ENCODE results near the gene PKP3.
A peak's percentile ranks its signal among the peaks of the same experiment; 100 is the strongest.
"Not testable (repeated sequence)": the region's sequence is repeated elsewhere in the genome, so short reads cannot be mapped to it uniquely, and the experiment has no call there.

PKP3 gene

GRCh38 chr11:419248-420005 is 25.4 kb downstream of the PKP3 start:
- intact Hi-C loops (cut with DNase I): no loop called here

GRCh38 chr11:420054-420910 is 26.3 kb downstream of the PKP3 start:
- intact Hi-C loops (cut with DNase I): no loop called here
- DNase-seq: peak in 3 of 10 donors; percentile 62 to 72 (median 70)

More at GRCh38 chr11:419248-420005, 25.4 kb downstream of the PKP3 start:
- peak in 2 of 10 donors; percentile 25 to 81 for DNase-seq

GRCh38 chr11:420911-421321 is 26.9 kb downstream of the PKP3 start:
- intact Hi-C loops (cut with DNase I): no loop called here

GRCh38 chr11:422249-422656 is 28.2 kb downstream of the PKP3 start:
- peak in 2 of 10 donors; percentile 9 to 36 for DNase-seq
- intact Hi-C loops (cut with DNase I): no loop called here

More at GRCh38 chr11:420911-421321, 26.9 kb downstream of the PKP3 start:
- peak in 3 of 10 donors; percentile 52 to 79 (median 70) for DNase-seq

GRCh38 chr11:424232-424631 is 30.2 kb downstream of the PKP3 start:
- DNase-seq: no peak
- intact Hi-C loops (cut with DNase I): no loop called here

GRCh38 chr11:424766-425165 is 30.8 kb downstream of the PKP3 start:
- intact Hi-C loops (cut with DNase I): not testable (repeated sequence)
- peak in 2 of 10 donors; percentile 22 to 26 for DNase-seq

- intact Hi-C loops (cut with DNase I): no loop called here
- no peak for DNase-seq
Observed at GRCh38 chr11:425301-425700, 31.3 kb downstream of the PKP3 start.

- intact Hi-C loops (cut with DNase I): no loop called here
- DNase-seq: peak in 1 of 10 donors; percentile 63
Observed at GRCh38 chr11:426851-427250, 32.8 kb downstream of the PKP3 start.

GRCh38 chr11:428295-428694 is 34.3 kb downstream of the PKP3 start:
- peak in 3 of 10 donors; percentile 24 to 85 (median 67) for DNase-seq
- intact Hi-C loops (cut with DNase I): no loop called here

GRCh38 chr11:429391-429790 is 35.4 kb downstream of the PKP3 start:
- DNase-seq: peak in 1 of 10 donors; percentile 82
- intact Hi-C loops (cut with DNase I): no loop called here

- intact Hi-C loops (cut with DNase I): no loop called here
- DNase-seq: peak in 1 of 10 donors; percentile 68
Observed at GRCh38 chr11:429931-430456, 36.0 kb downstream of the PKP3 start.

GRCh38 chr11:431921-432320 is 37.9 kb downstream of the PKP3 start:
- intact Hi-C loops (cut with DNase I): no loop called here
- DNase-seq: peak in 1 of 10 donors; percentile 58

GRCh38 chr11:432501-433100 is 38.6 kb downstream of the PKP3 start:
- peak in 1 of 10 donors; percentile 67 for DNase-seq
- intact Hi-C loops (cut with DNase I): no loop called here

- intact Hi-C loops (cut with DNase I): no loop called here
- no peak for DNase-seq
Observed at GRCh38 chr11:433111-433510, 39.1 kb downstream of the PKP3 start.

GRCh38 chr11:433641-434040 is 39.6 kb downstream of the PKP3 start:
- intact Hi-C loops (cut with DNase I): no loop called here
- peak in 1 of 10 donors; percentile 70 for DNase-seq

- DNase-seq: peak in 2 of 10 donors; percentile 46 to 69
- intact Hi-C loops (cut with DNase I): no loop called here
Observed at GRCh38 chr11:434496-434895, 40.5 kb downstream of the PKP3 start.

GRCh38 chr11:434999-435740 is 41.2 kb downstream of the PKP3 start:
- intact Hi-C loops (cut with DNase I): not testable (repeated sequence)

GRCh38 chr11:437228-437870 is 43.3 kb downstream of the PKP3 start:
- peak in 1 of 10 donors; percentile 68 for DNase-seq
- intact Hi-C loops (cut with DNase I): no loop called here

More at GRCh38 chr11:434999-435740, 41.2 kb downstream of the PKP3 start:
- not testable (repeated sequence) for DNase-seq
